ENCODE results near the gene C3orf70. TPM values are rescaled to one million over a fixed set of nuclear protein-coding genes. Genes with fewer than 3 reads are reported as not detected.
A peak's percentile ranks its signal among the peaks of the same experiment; 100 is the strongest.

The C3orf70 gene
- total and polyA plus RNA-seq, 2 of the 8 experiments (the other 6 are each of a cell fraction or from before 2014, with no cell fraction given), result 1.7 to 2.0 TPM

DNA sequence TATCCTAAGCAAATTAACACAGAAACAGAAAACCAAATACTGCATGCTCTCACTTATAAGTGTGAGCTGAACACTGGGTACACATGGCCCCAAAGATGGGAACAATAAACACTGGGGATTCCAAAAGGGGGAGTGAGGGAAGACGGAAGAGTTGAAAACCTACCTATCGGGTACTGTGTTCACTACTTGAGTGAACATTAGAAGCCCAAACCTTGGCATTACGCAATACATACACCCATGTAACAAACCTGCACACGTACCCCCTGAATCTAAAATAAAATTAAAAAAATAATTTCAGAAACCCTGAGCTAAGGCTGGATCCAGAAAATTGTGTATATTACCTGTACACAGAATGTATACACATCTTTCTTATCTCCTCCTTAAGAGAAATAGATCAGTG is 42.8 kb upstream of the C3orf70 start:
- Histone ChIP-seq H2BK20ac (ENCODE audit: low read length) (no peak overlapping the region), H2AFZ (ENCODE audit: low read length) (no peak overlapping the region), H3K4me1 (replicated peaks in 1 of 4; ENCODE audit: control insufficient read depth in 3 of 4, insufficient read depth in 4 of 4, low read length in 3 of 4) (no peaks in the 10 kb centered on the region), H3K79me1 (ENCODE audit: low read depth, low read length) (no peaks in the 10 kb centered on the region), H2BK12ac (ENCODE audit: low read depth, low read length) (no peak overlapping the region), H4K5ac (ENCODE audit: insufficient read length, low read depth, low read length) (no peak overlapping the region), H3K36me3 (ENCODE audit: control insufficient read depth in 2 of 4, insufficient read depth in 4 of 4, low read length in 3 of 4) (no peaks in the 10 kb centered on the region), H3K4me3 (ENCODE audit: extremely low read depth in 1 of 4, insufficient read depth in 2 of 4, low read depth in 3 of 4, low read length in 4 of 4) (no peak overlapping the region), H2AK5ac (ENCODE audit: low read depth, low read length) (no peak overlapping the region), H3K9ac (replicated peaks in 1 of 4; ENCODE audit: extremely low read depth in 1 of 4, low read depth in 3 of 4, low read length in 3 of 4) (no peak overlapping the region), H4K8ac (ENCODE audit: extremely low read depth, insufficient read depth, low read length) (no peak overlapping the region), H2BK120ac (replicated peaks; ENCODE audit: low read depth, low read length) (no peak overlapping the region), H3K23me2 (ENCODE audit: low read depth, low read length) (no peaks in the 10 kb centered on the region), H2BK15ac (ENCODE audit: low read length) (no peak overlapping the region), H4K20me1 (replicated peaks in 1 of 2; ENCODE audit: control insufficient read depth in 1 of 2, insufficient read depth in 2 of 2, low read length in 2 of 2) (no peaks in the 10 kb centered on the region), H3K14ac (ENCODE audit: insufficient read length) (no peak overlapping the region), H2BK5ac (ENCODE audit: low read depth, low read length) (no peak overlapping the region), H3K27me3 (replicated peaks in 1 of 4; ENCODE audit: control insufficient read depth in 3 of 4, extremely low read depth in 1 of 4, insufficient read depth in 3 of 4, low read length in 3 of 4) (no peaks in the 10 kb centered on the region), H3K4me2 (ENCODE audit: insufficient read depth in 1 of 2, low read depth in 2 of 2, low read length in 2 of 2) (no peak overlapping the region), H3K79me2 (ENCODE audit: control insufficient read depth in 1 of 2, insufficient read depth in 2 of 2, low read length in 2 of 2) (no peaks in the 10 kb centered on the region), H3K56ac (replicated peaks; ENCODE audit: insufficient read length, low read depth, low read length) (no peak overlapping the region), H3K18ac (ENCODE audit: extremely low read depth, low read length) (no peak overlapping the region), H3K23ac (ENCODE audit: insufficient read length) (no peak overlapping the region), H3K4ac (replicated peaks; ENCODE audit: insufficient read length, low read depth, low read length) (no peak overlapping the region), H3K9me3 (ENCODE audit: insufficient read depth in 2 of 2, low read depth in 1 of 2, low read length in 1 of 2) (no peaks in the 10 kb centered on the region), H3K27ac (ENCODE audit: low read depth, low read length) (no peak overlapping the region), H4K91ac (replicated peaks; ENCODE audit: insufficient read length, low read length) (no peak overlapping the region)
- ChIA-PET CTCF (ENCODE audit: partially characterized antibody) (interaction anchor here (0.6 to 3.8 kb wide), 5 partner anchors 12 to 112 kb away, joined by 3 to 10 read pairs (median 4); no protein-coding TSS in a partner anchor), POLR2A (ENCODE audit: partially characterized antibody) (no interaction called here)
- WGBS, 2 experiments (ENCODE audit: extremely low coverage in 1 of 2, insufficient coverage in 1 of 2, insufficient read length in 1 of 2, insufficient replicate concordance in 2 of 2, low coverage in 1 of 2, low lambda C conversion rate in 2 of 2, missing lambda C conversion rate in 1 of 2), result 92% methylated on average over 4 of the region's 4 CpGs; no CpG with 5 or more reads in 1 of the 2 experiments
- DNase-seq (ENCODE audit: low read depth in 1 of 2, low spot score in 2 of 2), result no peak
- TF ChIP-seq GTF2F1 (IDR thresholded peaks at IDR 0.05; ENCODE audit: borderline replicate concordance, low read depth, low read length), result no peak
- peak; percentile 81; the same call in 1 of the 2 replicates for TF ChIP-seq CEBPB (IDR thresholded peaks at IDR 0.05; ENCODE audit: low read depth, low read length)
- FAIRE-seq, result no peak
